ENCODE results near the gene C16orf96.

The C16orf96 gene

DNA sequence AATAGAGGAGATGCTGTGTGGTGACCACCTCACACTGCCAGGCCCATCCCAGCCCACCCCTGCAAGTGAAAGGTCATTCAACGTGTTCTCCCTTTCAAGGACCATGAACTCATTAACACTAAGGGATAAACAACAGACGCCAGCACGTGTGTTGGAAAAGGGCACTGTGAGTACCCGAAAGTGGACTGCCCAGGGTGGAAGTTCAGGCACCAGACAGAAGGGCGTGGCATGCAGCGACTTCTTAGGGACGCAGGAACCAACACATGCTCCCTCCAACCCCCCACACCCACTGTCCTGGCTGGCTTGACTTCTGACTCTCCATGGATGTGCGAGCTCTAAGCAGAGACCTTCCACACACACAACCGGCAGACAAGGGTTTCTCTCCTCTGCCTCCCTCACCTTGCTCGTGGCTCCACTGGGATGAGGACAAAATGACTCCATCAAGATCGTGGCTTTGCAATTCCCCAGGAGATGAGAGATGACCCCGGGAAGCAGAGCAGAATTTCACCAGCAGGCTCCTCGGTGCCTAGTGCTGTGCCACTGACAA is 47.6 kb downstream of the C16orf96 start:
- DNase-seq, result no peak

GRCh38 chr16:4604401-4604800 is 48.3 kb downstream of the C16orf96 start:
- no peak for DNase-seq

DNA sequence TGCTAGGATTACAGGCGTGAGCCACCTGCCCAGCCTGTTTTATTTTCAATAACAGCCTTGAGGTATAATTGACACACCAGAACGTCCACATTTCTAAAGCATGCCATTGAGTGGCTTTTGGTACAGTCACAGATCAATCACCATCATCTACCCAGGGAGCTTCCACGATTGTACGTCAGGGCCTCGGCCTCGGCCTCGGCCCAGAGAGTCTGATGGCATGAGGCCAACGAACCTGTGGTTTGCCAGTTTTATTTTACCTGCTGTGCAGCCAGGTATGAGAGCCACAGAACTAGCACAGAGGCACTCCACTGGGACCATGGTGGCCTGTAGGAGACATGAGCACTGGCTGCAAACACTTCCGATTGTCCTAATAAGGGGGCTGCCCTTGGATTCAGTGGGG is 50.2 kb downstream of the C16orf96 start:
- DNase-seq, result no peak

- DNase-seq, result no peak
Observed at GRCh38 chr16:4607841-4608703, 51.9 kb downstream of the C16orf96 start.

- no peak for DNase-seq
Observed at GRCh38 chr16:4608704-4608980, 52.5 kb downstream of the C16orf96 start.

GRCh38 chr16:4609200-4610010 is 53.3 kb downstream of the C16orf96 start:
- DNase-seq, result no peak

GRCh38 chr16:4610011-4611005 is 54.2 kb downstream of the C16orf96 start:
- DNase-seq, result no peak

- no peak for DNase-seq
Observed at GRCh38 chr16:4611337-4612021, 55.3 kb downstream of the C16orf96 start.

GRCh38 chr16:4612474-4612931 is 56.4 kb downstream of the C16orf96 start:
- DNase-seq, result no peak

GRCh38 chr16:4612977-4613635 is 57.0 kb downstream of the C16orf96 start:
- DNase-seq, result no peak

DNA sequence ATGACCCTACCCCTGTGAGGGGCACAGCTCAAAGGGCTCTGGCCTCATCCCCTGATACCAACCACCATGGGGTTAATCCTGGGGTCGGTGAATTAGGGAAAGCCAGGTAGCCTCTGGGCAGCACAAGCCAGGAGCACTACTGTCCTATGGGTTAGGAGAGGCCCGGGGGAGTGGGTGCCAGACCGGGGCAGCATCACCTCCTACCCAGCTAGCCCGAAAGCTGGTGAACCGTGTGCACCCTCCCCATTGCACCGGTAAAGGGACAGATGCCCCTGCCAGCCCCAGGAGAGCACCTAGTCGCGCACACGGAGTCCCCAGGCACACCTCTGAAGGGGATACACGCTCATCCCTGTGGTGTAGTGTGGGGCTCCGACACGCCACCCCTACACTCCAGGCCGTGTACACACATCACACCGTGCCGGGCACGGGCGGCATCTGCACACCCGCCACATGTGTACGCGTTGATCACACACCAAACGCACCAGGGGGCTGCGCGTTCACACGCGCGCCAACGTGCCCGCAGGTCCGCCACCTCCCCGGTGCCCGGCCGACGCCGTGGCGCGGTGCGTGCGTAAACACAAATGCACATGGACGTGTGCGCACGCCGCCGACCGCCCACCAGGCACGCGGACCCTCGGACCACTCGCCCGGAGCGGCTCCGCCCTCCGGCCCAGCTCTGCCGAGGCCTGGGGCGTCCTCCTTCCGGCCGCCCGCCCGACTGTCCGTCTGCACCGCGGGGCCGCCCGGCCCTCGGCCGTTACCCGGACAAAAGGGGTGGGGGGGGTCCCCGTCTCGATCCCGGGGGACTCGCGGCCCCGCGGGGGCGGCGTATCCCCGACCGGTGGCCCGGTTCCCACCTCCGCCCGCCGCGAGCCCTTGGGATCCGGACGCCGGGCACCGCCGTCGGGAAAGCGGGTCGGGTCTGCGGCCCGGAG is 57.8 kb downstream of the C16orf96 start:
- peak in 1 of 4 experiments; percentile 16 for DNase-seq

- DNase-seq, result peak; percentile 42 to 65 (median 44)
Observed at GRCh38 chr16:4614571-4615383, 58.6 kb downstream of the C16orf96 start, which contains the start of gene UBALD1. TSS of gene UBALD1 (minus strand) at chr16:4614888. CDS start at chr16:4614797, 91 bp downstream.

DNA sequence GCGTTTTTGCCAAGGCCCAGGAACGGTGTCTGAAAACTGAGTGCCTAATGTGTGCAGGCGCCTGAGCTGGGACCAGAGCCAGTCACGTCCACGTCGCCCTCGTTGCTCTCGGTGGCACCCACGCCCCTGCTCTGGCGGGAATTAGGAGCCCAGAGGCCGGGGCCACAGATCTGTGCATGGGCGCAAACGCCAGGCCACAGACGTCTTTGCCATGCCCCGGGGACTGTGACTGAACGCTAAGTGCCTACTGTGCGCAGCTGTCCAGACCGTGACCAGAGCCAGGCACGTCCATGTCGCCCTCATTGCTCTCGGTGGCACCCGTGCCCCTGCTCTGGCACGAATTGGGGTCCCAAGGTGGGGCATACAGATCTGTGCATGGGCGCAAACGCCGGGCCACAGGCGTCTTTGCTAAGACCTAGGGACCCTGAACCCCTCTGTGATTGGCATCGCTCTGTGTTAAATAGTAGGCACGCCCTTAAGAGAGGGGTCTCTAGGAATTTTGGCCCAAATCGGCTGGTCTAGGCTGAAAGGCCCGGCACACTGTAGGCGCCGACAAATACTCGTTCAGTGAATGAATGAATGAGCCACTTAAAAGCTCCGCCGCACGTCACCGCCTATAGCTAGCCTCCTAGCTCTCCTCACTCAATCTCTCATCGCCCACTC is 59.4 kb downstream of the C16orf96 start:
- no peak for DNase-seq

- peak; percentile 94 to 98 (median 96) for DNase-seq
Observed at GRCh38 chr16:4616047-4616811, 60.1 kb downstream of the C16orf96 start.

DNA sequence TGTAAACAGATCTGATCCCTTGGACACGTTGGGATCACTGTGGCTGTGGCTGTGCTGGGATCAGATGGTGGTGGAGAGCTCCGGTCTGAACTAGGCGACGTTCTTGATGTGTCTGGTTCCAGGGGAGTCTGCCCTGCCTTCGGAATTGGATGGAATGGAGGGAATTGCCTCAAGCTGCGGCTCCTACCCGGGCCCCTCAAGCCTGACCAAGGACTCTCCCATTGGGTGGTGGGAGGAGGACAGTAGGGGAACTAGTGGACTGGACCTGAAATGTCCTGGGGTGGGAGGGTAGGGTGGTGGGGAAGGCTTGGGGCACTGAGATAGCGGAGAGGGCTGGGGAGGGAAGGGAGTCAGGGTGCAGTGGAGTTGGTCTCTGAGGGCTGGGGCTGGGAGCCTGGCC is 61.7 kb downstream of the C16orf96 start:
- DNase-seq, result no peak

- no peak for DNase-seq
Observed at GRCh38 chr16:4618645-4619418, 62.7 kb downstream of the C16orf96 start.

GRCh38 chr16:4623593-4623992 is 67.5 kb downstream of the C16orf96 start:
- DNase-seq, result no peak

Measured in activated naive CD4-positive, alpha-beta T cell (primary cell).